Activated CD8-positive, alpha-beta T cell treated with anti-CD3 and anti-CD28 coated beads, Interleukin-2, amount 10 ng/mL, durations not matched to agents 7 days and 5 days (primary cell): ENCODE measurements around the gene IFNGR2. TPM values are rescaled to one million over a fixed set of nuclear protein-coding genes. Genes with fewer than 3 reads are reported as not detected.
A peak's percentile ranks its signal among the peaks of the same experiment; 100 is the strongest.

ENCODE experiments used
- ATAC-seq: fragments of 150-1000 bp; cut with Tn5 transposase; one replicate; pipeline ENCODE4 v1.10.0; 2021; ENCODE audit warnings: moderate library complexity
- CTCF ChIA-PET: fragments of 350-600 bp; sonication (Branson Sonifier 250); formaldehyde crosslinking; loops from one replicate; lab custom pipeline; 2021; ENCODE audit warnings: antibody characterized with exemption; lab: Charles Lee
- POLR2A ChIA-PET: fragments of 350-600 bp; sonication (Branson Sonifier 250); formaldehyde crosslinking; loops from one replicate; lab custom pipeline; 2021; ENCODE audit warnings: antibody characterized with exemption; lab: Charles Lee
- DNase-seq: peaks from one replicate; pipeline ENCODE4 v3.0.0-alpha.2; 2020
- H3K27ac Mint-ChIP-seq: one replicate; pipeline ENCODE4 v1.8.0; 2021; ENCODE audit warnings: mild to moderate bottlenecking, mixed read lengths
- H3K27me3 Mint-ChIP-seq: one replicate; pipeline ENCODE4 v1.8.0; 2021; ENCODE audit warnings: low read depth, mixed read lengths
- H3K36me3 Mint-ChIP-seq: one replicate; pipeline ENCODE4 v1.8.0; 2021; ENCODE audit warnings: low read depth, mixed read lengths
- H3K4me1 Mint-ChIP-seq: one replicate; pipeline ENCODE4 v1.8.0; 2021; ENCODE audit warnings: low read depth, mixed read lengths
- H3K4me3 Mint-ChIP-seq: one replicate; pipeline ENCODE4 v1.8.0; 2021; ENCODE audit warnings: mild to moderate bottlenecking, mixed read lengths
- H3K9me3 Mint-ChIP-seq: one replicate; pipeline ENCODE4 v1.8.0; 2022; ENCODE audit warnings: mixed read lengths; ENCODE audit not compliant: insufficient read depth
- total RNA-seq, 2 experiments: library from RNA; stranded (reverse); gene quantifications; one replicate each; pipeline ENCODE4 v1.2.3, GENCODE V29; 2021

Gene IFNGR2
- total RNA-seq, 2 experiments from 2014 or later: 6.5 to 8.2 TPM

- POLR2A ChIA-PET: no interaction called here
Measured at GRCh38 chr21:33425825-33426224, 22.6 kb downstream of the IFNGR2 start.

GRCh38 chr21:33427051-33427450 is 23.8 kb downstream of the IFNGR2 start:
- ATAC-seq: no peak
- CTCF ChIA-PET: interaction anchor here (0.9 kb wide), 1 partner anchor 19 kb away, joined by 5 read pairs; no protein-coding TSS in a partner anchor

More at GRCh38 chr21:33425825-33426224, 22.6 kb downstream of the IFNGR2 start:
- Mint-ChIP-seq H3K4me1 (no peaks in the 10 kb centered on the region), H3K27ac (no peak overlapping the region), H3K9me3 (no peaks in the 10 kb centered on the region), H3K27me3 (no peaks in the 10 kb centered on the region), H3K4me3 (no peak overlapping the region), H3K36me3 (peaks cover 19% of the 10 kb centered on the region)
- CTCF ChIA-PET: no interaction called here
- DNase-seq (no peak), ATAC-seq (no peak)

GRCh38 chr21:33428669-33429068 is 25.5 kb downstream of the IFNGR2 start:
- ATAC-seq (no peak), DNase-seq (no peak)
- H3K27ac Mint-ChIP-seq: no peak overlapping the region
- peaks cover 8% of the 10 kb centered on the region for H3K4me1 Mint-ChIP-seq
- POLR2A ChIA-PET: no interaction called here
- CTCF ChIA-PET: interaction anchor here (1.1 to 1.8 kb wide), 3 partner anchors 16 to 231 kb away, joined by 4 read pairs; no protein-coding TSS in a partner anchor
- H3K36me3 Mint-ChIP-seq: peaks cover 36% of the 10 kb centered on the region
- no peaks in the 10 kb centered on the region for H3K9me3 Mint-ChIP-seq
- no peaks in the 10 kb centered on the region for H3K27me3 Mint-ChIP-seq
- no peak overlapping the region for H3K4me3 Mint-ChIP-seq

More at GRCh38 chr21:33427051-33427450, 23.8 kb downstream of the IFNGR2 start:
- H3K27me3 Mint-ChIP-seq: no peaks in the 10 kb centered on the region
- DNase-seq: no peak
- H3K4me1 Mint-ChIP-seq: no peaks in the 10 kb centered on the region
- H3K4me3 Mint-ChIP-seq: no peak overlapping the region
- H3K9me3 Mint-ChIP-seq: no peaks in the 10 kb centered on the region
- POLR2A ChIA-PET: no interaction called here
- H3K27ac Mint-ChIP-seq: no peak overlapping the region
- peaks cover 25% of the 10 kb centered on the region for H3K36me3 Mint-ChIP-seq

- Mint-ChIP-seq H3K4me3 (no peak overlapping the region), H3K27me3 (no peaks in the 10 kb centered on the region), H3K27ac (no peak overlapping the region), H3K4me1 (peaks cover 27% of the 10 kb centered on the region), H3K36me3 (peaks cover 41% of the 10 kb centered on the region), H3K9me3 (no peaks in the 10 kb centered on the region)
- ATAC-seq (no peak), DNase-seq (no peak)
- ChIA-PET CTCF (interaction anchor here (1.7 to 2.0 kb wide), 2 partner anchors 14 to 69 kb away, joined by 4 to 5 read pairs; no protein-coding TSS in a partner anchor), POLR2A (interaction anchor here (0.9 kb wide), 1 partner anchor 13 kb away, joined by 4 read pairs; no protein-coding TSS in a partner anchor)
Measured at GRCh38 chr21:33430858-33431257, 27.6 kb downstream of the IFNGR2 start.

- CTCF ChIA-PET: interaction anchor here (2.0 kb wide), 1 partner anchor 71 kb away, joined by 5 read pairs; no protein-coding TSS in a partner anchor
- peaks cover 27% of the 10 kb centered on the region for H3K4me1 Mint-ChIP-seq
- POLR2A ChIA-PET: no interaction called here
- DNase-seq (no peak), ATAC-seq (no peak)
- no peaks in the 10 kb centered on the region for H3K9me3 Mint-ChIP-seq
- no peaks in the 10 kb centered on the region for H3K27me3 Mint-ChIP-seq
- H3K4me3 Mint-ChIP-seq: no peak overlapping the region
- H3K36me3 Mint-ChIP-seq: peaks cover 47% of the 10 kb centered on the region
- no peak overlapping the region for H3K27ac Mint-ChIP-seq
Measured at GRCh38 chr21:33432496-33432895, 29.3 kb downstream of the IFNGR2 start.

GRCh38 chr21:33433001-33433400 is 29.8 kb downstream of the IFNGR2 start:
- ATAC-seq (no peak), DNase-seq (no peak)
- Mint-ChIP-seq H3K36me3 (peaks cover 48% of the 10 kb centered on the region), H3K9me3 (no peaks in the 10 kb centered on the region), H3K27ac (peak overlapping the region; percentile 30), H3K4me3 (no peak overlapping the region), H3K27me3 (no peaks in the 10 kb centered on the region), H3K4me1 (peaks cover 27% of the 10 kb centered on the region)
- CTCF ChIA-PET: no interaction called here
- POLR2A ChIA-PET: no interaction called here

- POLR2A ChIA-PET: no interaction called here
- H3K27me3 Mint-ChIP-seq: no peaks in the 10 kb centered on the region
- H3K27ac Mint-ChIP-seq: peak overlapping the region; percentile 30
- CTCF ChIA-PET: interaction anchor here (2.0 kb wide), 1 partner anchor 11 kb away, joined by 18 read pairs; no protein-coding TSS in a partner anchor
- DNase-seq (no peak), ATAC-seq (no peak)
- peaks cover 27% of the 10 kb centered on the region for H3K4me1 Mint-ChIP-seq
- H3K9me3 Mint-ChIP-seq: no peaks in the 10 kb centered on the region
- H3K4me3 Mint-ChIP-seq: peak overlapping the region; percentile 18
- peaks cover 50% of the 10 kb centered on the region for H3K36me3 Mint-ChIP-seq
Measured at GRCh38 chr21:33433425-33434114, 30.4 kb downstream of the IFNGR2 start.

- peak; percentile 94 for ATAC-seq
- CTCF ChIA-PET: interaction anchor here (0.8 to 2.0 kb wide), 6 partner anchors 10 to 235 kb away, joined by 3 to 18 read pairs (median 6); no protein-coding TSS in a partner anchor
- H3K27ac Mint-ChIP-seq: peak overlapping the region; percentile 76
- peaks cover 27% of the 10 kb centered on the region for H3K4me1 Mint-ChIP-seq
- no peaks in the 10 kb centered on the region for H3K27me3 Mint-ChIP-seq
- no peaks in the 10 kb centered on the region for H3K9me3 Mint-ChIP-seq
- peaks cover 48% of the 10 kb centered on the region for H3K36me3 Mint-ChIP-seq
- H3K4me3 Mint-ChIP-seq: no peak overlapping the region
- POLR2A ChIA-PET: interaction anchor here (0.7 kb wide), 1 partner anchor 29 kb away, joined by 3 read pairs; no protein-coding TSS in a partner anchor
- DNase-seq: peak; percentile 55
Measured at GRCh38 chr21:33434770-33435360, 31.7 kb downstream of the IFNGR2 start.

GRCh38 chr21:33437140-33437539 is 33.9 kb downstream of the IFNGR2 start:
- ATAC-seq (no peak), DNase-seq (no peak)
- Mint-ChIP-seq H3K27ac (no peak overlapping the region), H3K4me3 (no peak overlapping the region), H3K4me1 (peaks cover 27% of the 10 kb centered on the region), H3K27me3 (no peaks in the 10 kb centered on the region), H3K36me3 (peaks cover 35% of the 10 kb centered on the region), H3K9me3 (no peaks in the 10 kb centered on the region)
- ChIA-PET CTCF (interaction anchor here (1.3 to 3.5 kb wide), 3 partner anchors 8 to 239 kb away, joined by 7 to 18 read pairs (median 12); no protein-coding TSS in a partner anchor), POLR2A (interaction anchor here (0.6 kb wide), 1 partner anchor 146 kb away, joined by 3 read pairs; no protein-coding TSS in a partner anchor)

- ATAC-seq (no peak), DNase-seq (no peak)
- ChIA-PET CTCF (interaction anchor here (1.2 to 1.6 kb wide), 6 partner anchors 11 to 245 kb away, joined by 3 to 8 read pairs (median 4); partner anchors contain the start of gene IFNAR1), POLR2A (no interaction called here)
- Mint-ChIP-seq H3K9me3 (no peaks in the 10 kb centered on the region), H3K27me3 (no peaks in the 10 kb centered on the region), H3K4me3 (no peak overlapping the region), H3K27ac (peak overlapping the region; percentile 33), H3K4me1 (peaks cover 5% of the 10 kb centered on the region), H3K36me3 (peaks cover 16% of the 10 kb centered on the region)
Measured at GRCh38 chr21:33441489-33442477, 38.6 kb downstream of the IFNGR2 start.

GRCh38 chr21:33443194-33443593 is 40.0 kb downstream of the IFNGR2 start:
- Mint-ChIP-seq H3K4me3 (no peak overlapping the region), H3K36me3 (peaks cover 9% of the 10 kb centered on the region), H3K9me3 (no peaks in the 10 kb centered on the region), H3K4me1 (peaks cover 5% of the 10 kb centered on the region), H3K27me3 (no peaks in the 10 kb centered on the region), H3K27ac (no peak overlapping the region)
- ChIA-PET POLR2A (no interaction called here), CTCF (interaction anchor here (1.2 to 1.6 kb wide), 4 partner anchors 10 to 243 kb away, joined by 3 to 8 read pairs (median 6); no protein-coding TSS in a partner anchor)
- ATAC-seq: no peak
- no peak for DNase-seq
